Adrenal gland (tissue), 12 donors: ENCODE results near the gene PPP3CA. TPM values are rescaled to one million over a fixed set of nuclear protein-coding genes. Genes with fewer than 3 reads are reported as not detected.

ENCODE experiments used
- DNase-seq, 7 donors: peaks; one replicate each; pipeline ENCODE4 v3.0.0-alpha.2; 2019 to 2020
- H3K27ac ChIP-seq, 5 donors: fragments of 200-600 bp; sonication (generic) in 4 of 5; 1 replicate in 3 of 5; 2 replicates in 2 of 5; pipeline versions ENCODE4 v1.5.1 to v1.8.0; 2016 to 2020; ENCODE audit warnings: mild to moderate bottlenecking in 1 of 5
- H3K27me3 ChIP-seq: fragments of 200-600 bp; 2 replicates; pipeline ENCODE4 v1.8.0; 2021
- H3K36me3 ChIP-seq, 2 donors: fragments of 200-600 bp; replicated peaks in 1 of 2; 1 replicate in 1 of 2; 2 replicates in 1 of 2; pipeline versions ENCODE4 v1.5.1 to v1.8.0; 2018 to 2022
- H3K4me1 ChIP-seq, 2 donors: fragments of 200-600 bp; replicated peaks in 1 of 2; 1 replicate in 1 of 2; 2 replicates in 1 of 2; pipeline versions ENCODE4 v1.5.1 to v1.8.0; 2018 to 2021
- H3K4me3 ChIP-seq, 4 donors: fragments of 200-600 bp; sonication (generic) in 3 of 4; one replicate each; pipeline ENCODE4 v1.5.1; 2016 to 2018
- H3K9me3 ChIP-seq, 3 donors: fragments of 200-600 bp; sonication (generic) in 1 of 3; replicated peaks in 1 of 3; 1 replicate in 2 of 3; 2 replicates in 1 of 3; pipeline versions ENCODE4 v1.5.1 to v1.8.0; 2016 to 2021
- POLR2A ChIP-seq, 2 donors: fragments of 450-650 bp; IDR thresholded peaks; one replicate each; pipeline ENCODE4 v1.6.1; 2017; ENCODE audit warnings: antibody characterized with exemption in 2 of 2, mild to moderate bottlenecking in 2 of 2, moderate library complexity in 1 of 2
- WGBS, 4 donors: extraction: QIAGEN DNeasy Blood & Tissue Kit in 2 of 4; methylation state at CpG; one replicate each; pipeline versions ENCODE4 v1.1.5 to v1.1.7; 2013 to 2017; 5-methylcytosine and 5-hydroxymethylcytosine counted together
- intact Hi-C, 2 donors: fragments of 100-400 bp; cut with DNase I; formaldehyde crosslinking; loops; one replicate each; pipeline versions ENCODE4 v1.14.1 to v1.15.0; 2022 to 2023
- polyA plus RNA-seq, 3 donors: library from polyadenylated mRNA; stranded (reverse); fragments of 200-250 nt in 2 of 3; fragments of 350-450 nt in 1 of 3; fragmentation: Illumina TruSeq in 1 of 3; extraction: RNeasy Lipid Tissue Mini Kit (QIAGEN cat#74804) in 1 of 3; gene quantifications; one replicate each; pipeline ENCODE4 v1.2.3, GENCODE V29; 2013 to 2014
- total RNA-seq, 9 donors: library from RNA; depleted of rRNA in 4 of 9; stranded (reverse); fragments of >200 nt in 4 of 9; fragments of 120-200 nt in 1 of 9; fragmentation: NEBNext Ultra II Directional in 1 of 9; extraction: Animal tissue kit (Norgen Biotek cat#: 25700) in 1 of 9; gene quantifications; one replicate each; pipeline versions ENCODE4 v1.1.0 to v1.2.4, GENCODE V29; 2013 to 2023
- TF ChIP-seq, protein P1 (sequence below), 6 experiments: fragments of 450-650 bp in 4 of 6; fragments of 200-600 bp in 2 of 6; sonication (generic) in 1 of 6; IDR thresholded peaks; 1 replicate in 5 of 6; 2 replicates in 1 of 6; pipeline versions ENCODE4 v1.5.1 to v1.8.0; 2016 to 2021; ENCODE audit warnings: antibody characterized with exemption in 6 of 6, mild to moderate bottlenecking in 2 of 6, moderate library complexity in 1 of 6
- donor health status: healthy with polysubstance abuse.
- donor health status: Bipolar disorder and iron deficiency.
- donor health status: DM: yes; HTN: yes; CAD: no.
- donor health status: DM: no; HTN: no; CAD: no.
- donor health status: DM: no; HTN: no; CAD: no.
- donor health status: DM: yes; HTN: yes; CAD: no.

The PPP3CA gene
- total and polyA plus RNA-seq, 12 donors = 13.8 to 138 (median 43.8) TPM

DNA sequence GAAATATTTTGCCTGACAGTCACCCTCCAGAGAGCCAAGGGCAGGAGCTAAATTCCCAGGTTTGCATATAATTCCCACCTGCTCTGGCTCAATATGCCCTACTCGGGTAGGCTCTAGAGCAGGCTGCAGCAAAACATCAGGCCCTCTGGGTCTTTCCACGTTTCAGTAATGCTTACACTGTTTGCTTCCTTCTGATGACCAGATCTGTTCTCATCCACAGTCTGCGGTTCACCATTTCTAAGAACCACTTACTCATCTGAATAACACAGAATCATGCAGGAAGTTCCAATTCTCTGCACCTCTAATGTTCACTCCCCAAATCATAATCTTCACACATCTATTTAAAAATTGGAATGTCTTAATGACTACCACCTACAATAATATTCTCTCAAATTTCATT is 141.4 kb downstream of the PPP3CA start:
- no peaks in the 10 kb centered on the region for H3K36me3 ChIP-seq
- no peaks in the 10 kb centered on the region for H3K9me3 ChIP-seq
- WGBS, 4 donors = 61 to 75% (median 71%) methylated on average over 3 of the region's 3 CpGs
- H3K4me1 ChIP-seq = peaks cover 0 to 13% of the 10 kb centered on the region in 2 donors
- intact Hi-C loops = no loop called here
- no peaks in the 10 kb centered on the region for H3K27me3 ChIP-seq
- no peak for DNase-seq
- no peak overlapping the region for H3K4me3 ChIP-seq
- TF ChIP-seq, protein P1, sequence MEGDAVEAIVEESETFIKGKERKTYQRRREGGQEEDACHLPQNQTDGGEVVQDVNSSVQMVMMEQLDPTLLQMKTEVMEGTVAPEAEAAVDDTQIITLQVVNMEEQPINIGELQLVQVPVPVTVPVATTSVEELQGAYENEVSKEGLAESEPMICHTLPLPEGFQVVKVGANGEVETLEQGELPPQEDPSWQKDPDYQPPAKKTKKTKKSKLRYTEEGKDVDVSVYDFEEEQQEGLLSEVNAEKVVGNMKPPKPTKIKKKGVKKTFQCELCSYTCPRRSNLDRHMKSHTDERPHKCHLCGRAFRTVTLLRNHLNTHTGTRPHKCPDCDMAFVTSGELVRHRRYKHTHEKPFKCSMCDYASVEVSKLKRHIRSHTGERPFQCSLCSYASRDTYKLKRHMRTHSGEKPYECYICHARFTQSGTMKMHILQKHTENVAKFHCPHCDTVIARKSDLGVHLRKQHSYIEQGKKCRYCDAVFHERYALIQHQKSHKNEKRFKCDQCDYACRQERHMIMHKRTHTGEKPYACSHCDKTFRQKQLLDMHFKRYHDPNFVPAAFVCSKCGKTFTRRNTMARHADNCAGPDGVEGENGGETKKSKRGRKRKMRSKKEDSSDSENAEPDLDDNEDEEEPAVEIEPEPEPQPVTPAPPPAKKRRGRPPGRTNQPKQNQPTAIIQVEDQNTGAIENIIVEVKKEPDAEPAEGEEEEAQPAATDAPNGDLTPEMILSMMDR (IDR thresholded peaks at IDR 0.05) = no peak
- TF ChIP-seq POLR2A (IDR thresholded peaks at IDR 0.05) = no peak
- H3K27ac ChIP-seq = no peak overlapping the region

DNA sequence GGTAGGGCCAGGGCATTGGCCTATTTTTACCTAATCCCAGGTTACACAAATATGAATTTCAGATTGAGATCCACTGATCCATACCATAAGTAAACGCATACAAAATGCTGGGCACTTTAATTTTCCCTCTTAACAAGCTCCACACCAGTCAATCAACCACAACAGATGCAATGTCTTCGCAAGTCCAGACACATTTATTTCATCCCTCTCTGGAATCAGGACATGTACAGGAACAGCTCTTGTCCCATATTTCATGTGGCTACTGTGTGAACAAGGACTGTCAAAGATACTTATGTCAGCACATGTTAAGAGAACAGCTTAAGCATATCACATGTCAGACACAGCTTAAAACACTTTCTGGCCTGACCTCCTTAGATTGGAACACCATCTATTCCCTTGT is 145.9 kb downstream of the PPP3CA start:
- WGBS, 4 donors = 47 to 71% (median 60%) methylated on average over 2 of the region's 2 CpGs
- no peak for TF ChIP-seq POLR2A (IDR thresholded peaks at IDR 0.05)
- TF ChIP-seq, protein P1 (IDR thresholded peaks at IDR 0.05) = no peak
- Histone ChIP-seq H3K4me1 (peaks cover 0 to 36% of the 10 kb centered on the region in 2 donors), H3K36me3 (no peaks in the 10 kb centered on the region), H3K27ac (no peak overlapping the region), H3K4me3 (no peak overlapping the region), H3K9me3 (no peaks in the 10 kb centered on the region), H3K27me3 (no peaks in the 10 kb centered on the region)
- intact Hi-C loops = no loop called here
- no peak for DNase-seq

DNA sequence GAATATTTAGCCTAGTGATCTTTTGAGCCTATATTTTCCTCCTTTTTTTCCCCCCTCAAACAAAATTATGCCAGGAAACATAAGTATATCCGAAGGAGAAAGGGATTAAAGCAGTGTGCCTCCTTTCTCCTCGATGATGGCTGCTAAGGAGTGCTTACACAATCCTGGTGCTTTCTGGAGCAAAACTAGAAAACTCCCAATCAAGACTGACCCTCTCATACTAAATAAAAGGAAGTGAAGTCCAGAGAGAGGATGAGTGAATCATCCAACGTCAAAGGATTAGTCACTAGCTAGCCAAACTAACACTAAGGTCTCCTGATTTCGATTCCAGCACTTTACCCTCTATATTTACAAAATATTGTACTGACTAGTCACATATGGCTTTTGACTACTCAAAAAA is 146.8 kb downstream of the PPP3CA start:
- Histone ChIP-seq H3K27me3 (no peaks in the 10 kb centered on the region), H3K4me1 (peaks cover 0 to 28% of the 10 kb centered on the region in 2 donors), H3K4me3 (no peak overlapping the region), H3K27ac (peak overlapping the region in 2 of 5 donors; percentile 39 to 45), H3K9me3 (no peaks in the 10 kb centered on the region), H3K36me3 (no peaks in the 10 kb centered on the region)
- DNase-seq = no peak
- no peak for TF ChIP-seq POLR2A (IDR thresholded peaks at IDR 0.05)
- TF ChIP-seq, protein P1 (IDR thresholded peaks at IDR 0.05) = no peak
- intact Hi-C loops = no loop called here
- 29 to 40% (median 34%) methylated on average over 4 of the region's 4 CpGs for WGBS, 4 donors

DNA sequence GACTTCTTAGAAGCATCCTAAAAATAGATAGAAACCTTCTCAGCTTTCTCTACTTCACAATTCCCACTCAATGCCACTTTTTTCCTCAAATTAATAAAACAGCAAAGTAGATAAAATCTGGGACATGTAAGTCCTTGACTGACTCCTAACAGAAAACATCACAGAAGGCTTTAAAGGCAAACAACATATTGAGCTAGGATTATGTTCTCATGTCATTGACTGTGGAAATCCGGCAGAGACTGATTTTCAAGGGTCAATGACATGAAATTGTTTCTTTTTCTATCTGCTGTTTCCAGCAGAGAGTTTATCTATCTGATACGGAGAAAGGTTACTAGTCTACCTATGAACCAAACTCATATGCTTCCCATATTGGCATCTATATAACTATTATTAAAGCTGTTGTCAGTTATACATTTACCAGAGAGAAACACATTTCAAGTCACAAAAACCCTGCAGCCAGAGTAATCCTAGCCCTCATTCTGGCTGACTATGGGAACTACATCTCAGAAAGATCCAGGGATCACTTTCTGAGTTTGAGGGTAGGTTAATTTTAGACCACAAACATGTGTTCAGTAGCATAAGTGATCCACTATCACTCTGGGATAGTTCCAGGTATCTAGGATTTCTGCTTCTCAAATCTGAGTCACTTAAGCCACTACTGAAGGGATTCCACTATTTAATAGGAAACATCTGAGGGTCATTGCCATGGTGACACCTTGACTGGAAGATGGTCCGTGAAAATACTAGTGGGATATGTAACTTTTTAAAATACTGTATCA is 147.6 kb downstream of the PPP3CA start:
- TF ChIP-seq POLR2A (IDR thresholded peaks at IDR 0.05) = no peak
- TF ChIP-seq, protein P1 (IDR thresholded peaks at IDR 0.05) = no peak
- intact Hi-C loops = no loop called here
- Histone ChIP-seq H3K9me3 (no peaks in the 10 kb centered on the region), H3K27me3 (no peaks in the 10 kb centered on the region), H3K4me1 (peaks cover 0 to 27% of the 10 kb centered on the region in 2 donors), H3K36me3 (no peaks in the 10 kb centered on the region), H3K4me3 (no peak overlapping the region), H3K27ac (peak overlapping the region in 2 of 5 donors; percentile 22 to 45)
- no peak for DNase-seq
- 37 to 44% (median 41%) methylated on average over 3 of the region's 3 CpGs for WGBS, 4 donors
